ENCODE results near the gene BLOC1S6. TPM values are rescaled to one million over a fixed set of nuclear protein-coding genes. Genes with fewer than 3 reads are reported as not detected.

Gene BLOC1S6
- total RNA-seq, 4 donors from 2014 or later = 19.7 to 41.8 (median 29.0) TPM

- TF ChIP-seq CTCF (IDR thresholded peaks at IDR 0.05) = no peak
- no peak for TF ChIP-seq POLR2A (IDR thresholded peaks at IDR 0.05)
- Histone ChIP-seq H3K27ac (no peak overlapping the region), H3K9me3 (no peaks in the 10 kb centered on the region), H3K4me1 (no peaks in the 10 kb centered on the region), H3K36me3 (no peaks in the 10 kb centered on the region), H3K4me3 (no peak overlapping the region), H3K27me3 (no peaks in the 10 kb centered on the region)
- no peak for DNase-seq
- intact Hi-C loops (cut with DNase I) = no loop called here
- WGBS, 2 donors = 80 to 87% methylated on average over 7 of the region's 7 CpGs
Observed at GRCh38 chr15:45546789-45547188, 40.4 kb upstream of the BLOC1S6 start.

- no peak for DNase-seq
- intact Hi-C loops (cut with DNase I) = no loop called here
- Histone ChIP-seq H3K36me3 (no peaks in the 10 kb centered on the region), H3K4me3 (no peak overlapping the region), H3K27me3 (no peaks in the 10 kb centered on the region), H3K27ac (no peak overlapping the region), H3K9me3 (no peaks in the 10 kb centered on the region), H3K4me1 (no peaks in the 10 kb centered on the region)
- WGBS, 2 donors = 74 to 76% methylated on average over 17 of the region's 17 CpGs
- TF ChIP-seq CTCF (IDR thresholded peaks at IDR 0.05) = no peak
Observed at GRCh38 chr15:45548753-45549520, 38.2 kb upstream of the BLOC1S6 start.

- intact Hi-C loops (cut with DNase I) = no loop called here
- 76 to 81% methylated on average over 9 of the region's 9 CpGs for WGBS, 2 donors
- no peak overlapping the region for H3K4me3 ChIP-seq
- no peaks in the 10 kb centered on the region for H3K4me1 ChIP-seq
- H3K36me3 ChIP-seq = no peaks in the 10 kb centered on the region
- H3K27me3 ChIP-seq = no peaks in the 10 kb centered on the region
- no peak overlapping the region for H3K27ac ChIP-seq
- TF ChIP-seq CTCF (IDR thresholded peaks at IDR 0.05) (no peak), POLR2A (IDR thresholded peaks at IDR 0.05) (no peak)
- no peak for DNase-seq
- H3K9me3 ChIP-seq = no peaks in the 10 kb centered on the region
Observed at GRCh38 chr15:45549541-45550220, 37.5 kb upstream of the BLOC1S6 start.

- H3K36me3 ChIP-seq = no peaks in the 10 kb centered on the region
- DNase-seq = no peak
- H3K4me1 ChIP-seq = no peaks in the 10 kb centered on the region
- WGBS, 2 donors = 59 to 68% methylated on average over 3 of the region's 3 CpGs
- H3K4me3 ChIP-seq = no peak overlapping the region
- TF ChIP-seq CTCF (IDR thresholded peaks at IDR 0.05) (no peak), POLR2A (IDR thresholded peaks at IDR 0.05) (no peak)
- no peaks in the 10 kb centered on the region for H3K27me3 ChIP-seq
- H3K27ac ChIP-seq = no peak overlapping the region
- intact Hi-C loops (cut with DNase I) = no loop called here
- H3K9me3 ChIP-seq = no peaks in the 10 kb centered on the region
Observed at GRCh38 chr15:45550436-45550835, 36.7 kb upstream of the BLOC1S6 start.

GRCh38 chr15:45551676-45552075 lies 35.5 kb upstream of the BLOC1S6 start:
- no peaks in the 10 kb centered on the region for H3K36me3 ChIP-seq
- WGBS, 2 donors = 59 to 70% methylated on average over 3 of the region's 3 CpGs
- H3K4me1 ChIP-seq = no peaks in the 10 kb centered on the region
- no peak overlapping the region for H3K4me3 ChIP-seq
- no peak overlapping the region for H3K27ac ChIP-seq
- H3K9me3 ChIP-seq = no peaks in the 10 kb centered on the region
- intact Hi-C loops (cut with DNase I) = no loop called here
- TF ChIP-seq CTCF (IDR thresholded peaks at IDR 0.05) (no peak), POLR2A (IDR thresholded peaks at IDR 0.05) (no peak)
- no peak for DNase-seq
- H3K27me3 ChIP-seq = no peaks in the 10 kb centered on the region

Data from esophagus squamous epithelium (tissue), 5 donors.